Amygdala (tissue), 56 donors: ENCODE data around the gene HOXA3.

Experiments used
- DNase-seq, 56 donors: peaks; one replicate each; lab custom pipeline; 2025; lab: John Stamatoyannopoulos, UW

Gene HOXA3

GRCh38 chr7:27073076-27073475, 79.3 kb downstream of the HOXA3 start:
- DNase-seq: no peak

- DNase-seq: no peak
Observed at GRCh38 chr7:27071622-27072390, 80.6 kb downstream of the HOXA3 start.

GRCh38 chr7:27068259-27068658, 84.1 kb downstream of the HOXA3 start:
- DNase-seq: no peak

- DNase-seq: no peak
Observed at GRCh38 chr7:27066148-27066547, 86.2 kb downstream of the HOXA3 start.

GRCh38 chr7:27065709-27066108, 86.7 kb downstream of the HOXA3 start:
- DNase-seq: no peak

- no peak for DNase-seq
Observed at GRCh38 chr7:27064661-27065060, 87.7 kb downstream of the HOXA3 start.

- DNase-seq: no peak
Observed at GRCh38 chr7:27064159-27064558, 88.2 kb downstream of the HOXA3 start.

GRCh38 chr7:27062946-27063345, 89.4 kb downstream of the HOXA3 start:
- no peak for DNase-seq
